Cortex of kidney (tissue), 1 donor: ENCODE results near the gene GALC.

Experiments
- DNase-seq: peaks from one replicate; lab custom pipeline; 2025; lab: John Stamatoyannopoulos, UW

GALC gene

GRCh38 chr14:88005978-88006851 is 13.2 kb upstream of the GALC start:
- no peak for DNase-seq

- no peak for DNase-seq
Observed at GRCh38 chr14:88005050-88005481, 12.1 kb upstream of the GALC start, which contains the start of gene GPR65. GPR65 (plus strand) TSS chr14:88005135; CDS start chr14:88010848, 5,713 bp downstream.

GRCh38 chr14:88004506-88005036 is 11.6 kb upstream of the GALC start:
- DNase-seq, result no peak

GRCh38 chr14:88003425-88003824 is 10.4 kb upstream of the GALC start:
- DNase-seq, result no peak

GRCh38 chr14:88002421-88003075 is 9.6 kb upstream of the GALC start:
- no peak for DNase-seq

GRCh38 chr14:87999277-87999676 is 6.3 kb upstream of the GALC start:
- DNase-seq, result no peak

- DNase-seq, result no peak
Observed at GRCh38 chr14:87998482-87998881, 5.5 kb upstream of the GALC start.

- no peak for DNase-seq
Observed at GRCh38 chr14:87996291-87996592, 3.3 kb upstream of the GALC start.

GRCh38 chr14:87995500-87996290 is 2.7 kb upstream of the GALC start:
- DNase-seq, result no peak

GRCh38 chr14:87994974-87995373 is 2.0 kb upstream of the GALC start:
- DNase-seq, result no peak

- DNase-seq, result no peak
Observed at GRCh38 chr14:87992346-87992717, 650 bp downstream of the GALC start.

GRCh38 chr14:87990682-87991081 is 2.3 kb downstream of the GALC start:
- no peak for DNase-seq

- no peak for DNase-seq
Observed at GRCh38 chr14:87989956-87990299, 3.1 kb downstream of the GALC start.

GRCh38 chr14:87989221-87989955 is 3.6 kb downstream of the GALC start:
- no peak for DNase-seq

GRCh38 chr14:87979689-87980088 is 13.3 kb downstream of the GALC start:
- no peak for DNase-seq

- no peak for DNase-seq
Observed at GRCh38 chr14:87975636-87976035, 17.3 kb downstream of the GALC start.

GRCh38 chr14:87971010-87971409 is 22.0 kb downstream of the GALC start:
- DNase-seq, result no peak

GRCh38 chr14:87967496-87967895 is 25.5 kb downstream of the GALC start:
- no peak for DNase-seq

- no peak for DNase-seq
Observed at GRCh38 chr14:87966816-87967215, 26.2 kb downstream of the GALC start.

GRCh38 chr14:87961246-87961645 is 31.7 kb downstream of the GALC start:
- no peak for DNase-seq

- no peak for DNase-seq
Observed at GRCh38 chr14:87960013-87960787, 32.8 kb downstream of the GALC start.
